MCF 10A (cell line): ENCODE data around the gene OTUD6A. TPM values are rescaled to one million over a fixed set of nuclear protein-coding genes. Genes with fewer than 3 reads are reported as not detected.

Experiments
- BruUV-seq: library from RNA; stranded (reverse); fragments of 400-500 nt; replicated peaks from 2 replicates; lab custom pipeline; 2021; lab: Mats Ljungman, UMichigan
- CTCF ChIA-PET: fragments of 300-600 bp; sonication (Branson Sonifier 250); formaldehyde crosslinking; extraction: SDS; loops from one replicate; lab custom pipeline; 2021; ENCODE audit warnings: antibody characterized with exemption, inconsistent platforms; lab: Yijun Ruan, JAX
- POLR2A ChIA-PET: fragments of 300-600, 350-650 bp; sonication (Branson Sonifier 250); formaldehyde crosslinking; extraction: SDS; loops from one replicate; lab custom pipeline; 2020; ENCODE audit warnings: antibody characterized with exemption, inconsistent platforms; lab: Yijun Ruan, JAX
- DNase-seq: peaks from one replicate; pipeline ENCODE4 v3.0.0-alpha.2; 2018; ENCODE audit not compliant: unreplicated experiment
- H3K27ac Mint-ChIP-seq: one replicate; pipeline ENCODE4 v1.8.0; 2022; ENCODE audit warnings: mild to moderate bottlenecking, low read depth, mixed read lengths; ENCODE audit not compliant: unreplicated experiment
- H3K27me3 Mint-ChIP-seq: one replicate; pipeline ENCODE4 v1.8.0; 2022; ENCODE audit warnings: mixed read lengths; ENCODE audit not compliant: insufficient read depth, unreplicated experiment
- H3K36me3 Mint-ChIP-seq: one replicate; pipeline ENCODE4 v1.8.0; 2022; ENCODE audit warnings: mild to moderate bottlenecking, moderate library complexity, mixed read lengths; ENCODE audit not compliant: insufficient read depth, unreplicated experiment
- H3K4me1 Mint-ChIP-seq: one replicate; pipeline ENCODE4 v1.8.0; 2022; ENCODE audit warnings: mixed read lengths; ENCODE audit not compliant: insufficient read depth, unreplicated experiment
- H3K4me3 Mint-ChIP-seq: one replicate; pipeline ENCODE4 v1.8.0; 2022; ENCODE audit warnings: mild to moderate bottlenecking, moderate library complexity, mixed read lengths; ENCODE audit not compliant: unreplicated experiment
- H3K9me3 Mint-ChIP-seq: one replicate; pipeline ENCODE4 v1.8.0; 2022; ENCODE audit warnings: mixed read lengths; ENCODE audit not compliant: unreplicated experiment
- CTCF ChIP-seq: fragments of 200-600 bp; IDR thresholded peaks from one replicate; pipeline ENCODE4 v1.8.0; 2022; ENCODE audit warnings: antibody characterized with exemption, mild to moderate bottlenecking; ENCODE audit not compliant: unreplicated experiment
- intact Hi-C: fragments of 100-400 bp; cut with micrococcal nuclease; formaldehyde crosslinking; loops from 2 replicates; pipeline ENCODE4 v1.14.1; 2022
- total RNA-seq: library from RNA; stranded (reverse); gene quantifications from 2 replicates; pipeline ENCODE4 v1.2.3, GENCODE V29; 2022

Gene OTUD6A
- total RNA-seq, 1 experiment from 2014 or later: not detected

- H3K4me1 Mint-ChIP-seq: no peaks in the 10 kb centered on the region
- H3K4me3 Mint-ChIP-seq: no peak overlapping the region
- H3K27ac Mint-ChIP-seq: no peak overlapping the region
- CTCF ChIA-PET: interaction anchor here (0.6 to 5.8 kb wide), 3 partner anchors 15 to 49 kb away, joined by 4 to 36 read pairs (median 4); no protein-coding TSS in a partner anchor
- H3K9me3 Mint-ChIP-seq: no peaks in the 10 kb centered on the region
- TF ChIP-seq CTCF: no peak
- no peak for DNase-seq
- no TSS peak for BruUV-seq
- H3K36me3 Mint-ChIP-seq: no peaks in the 10 kb centered on the region
- POLR2A ChIA-PET: no interaction called here
- peaks cover 34% of the 10 kb centered on the region for H3K27me3 Mint-ChIP-seq
- intact Hi-C loops: no loop called here
Observed at GRCh38 chrX:70079297-70079696, 17.0 kb downstream of the OTUD6A start.

- TF ChIP-seq CTCF: no peak
- Mint-ChIP-seq H3K27me3 (peaks cover 40% of the 10 kb centered on the region), H3K9me3 (no peaks in the 10 kb centered on the region), H3K4me3 (no peak overlapping the region), H3K4me1 (no peaks in the 10 kb centered on the region), H3K36me3 (no peaks in the 10 kb centered on the region), H3K27ac (no peak overlapping the region)
- BruUV-seq: no TSS peak
- POLR2A ChIA-PET: no interaction called here
- no peak for DNase-seq
- CTCF ChIA-PET: interaction anchor here (5.8 kb wide), 1 partner anchor 17 kb away, joined by 36 read pairs; no protein-coding TSS in a partner anchor
- intact Hi-C loops: no loop called here
Observed at GRCh38 chrX:70079870-70080269, 17.6 kb downstream of the OTUD6A start.

GRCh38 chrX:70082723-70083122, 20.5 kb downstream of the OTUD6A start:
- peaks cover 30% of the 10 kb centered on the region for H3K27me3 Mint-ChIP-seq
- H3K9me3 Mint-ChIP-seq: no peaks in the 10 kb centered on the region
- TF ChIP-seq CTCF: no peak
- H3K36me3 Mint-ChIP-seq: no peaks in the 10 kb centered on the region
- CTCF ChIA-PET: interaction anchor here (1.6 kb wide), 1 partner anchor 14 kb away, joined by 7 read pairs; no protein-coding TSS in a partner anchor
- POLR2A ChIA-PET: no interaction called here
- no peak overlapping the region for H3K4me3 Mint-ChIP-seq
- intact Hi-C loops: no loop called here
- no peaks in the 10 kb centered on the region for H3K4me1 Mint-ChIP-seq
- H3K27ac Mint-ChIP-seq: no peak overlapping the region
- DNase-seq: no peak
- no TSS peak for BruUV-seq

GRCh38 chrX:70084592-70085240, 22.5 kb downstream of the OTUD6A start:
- H3K9me3 Mint-ChIP-seq: no peaks in the 10 kb centered on the region
- H3K4me3 Mint-ChIP-seq: no peak overlapping the region
- intact Hi-C loops: no loop called here
- H3K27ac Mint-ChIP-seq: no peak overlapping the region
- no peaks in the 10 kb centered on the region for H3K4me1 Mint-ChIP-seq
- no peaks in the 10 kb centered on the region for H3K36me3 Mint-ChIP-seq
- no TSS peak for BruUV-seq
- POLR2A ChIA-PET: no interaction called here
- peaks cover 33% of the 10 kb centered on the region for H3K27me3 Mint-ChIP-seq
- CTCF ChIA-PET: interaction anchor here (0.7 to 4.8 kb wide), 4 partner anchors 9 to 54 kb away, joined by 3 to 26 read pairs (median 4); no protein-coding TSS in a partner anchor
- DNase-seq: no peak
- TF ChIP-seq CTCF: no peak
